H9 (cell line): ENCODE data around the gene DGUOK. TPM values are rescaled to one million over a fixed set of nuclear protein-coding genes. Genes with fewer than 3 reads are reported as not detected.

Source experiments
- DNase-seq: peaks from one replicate; pipeline ENCODE4 v3.0.0-alpha.2; 2017
- H2AFZ ChIP-seq: one replicate; pipeline ENCODE4 v1.6.1; 2013; ENCODE audit warnings: mild to moderate bottlenecking, low read length, control low read depth, moderate library complexity
- H2AK5ac ChIP-seq: 2 replicates; pipeline ENCODE4 v1.6.1; 2013; ENCODE audit warnings: low read length, control low read depth, mixed read lengths; ENCODE audit not compliant: insufficient read length
- H2BK120ac ChIP-seq: one replicate; pipeline ENCODE4 v1.6.1; 2013; ENCODE audit warnings: low read depth, mild to moderate bottlenecking, low read length, control low read depth, inconsistent platforms; ENCODE audit not compliant: poor library complexity, severe bottlenecking
- H2BK12ac ChIP-seq: 2 replicates; pipeline ENCODE4 v1.6.1; 2013; ENCODE audit warnings: low read length, control low read depth, mixed read lengths, low read depth; ENCODE audit not compliant: insufficient read length
- H2BK15ac ChIP-seq: 2 replicates; pipeline ENCODE4 v1.6.1; 2013; ENCODE audit warnings: low read depth, low read length, control low read depth
- H2BK20ac ChIP-seq: one replicate; pipeline ENCODE4 v1.6.1; 2013; ENCODE audit warnings: low read depth, mild to moderate bottlenecking, low read length, control low read depth, inconsistent platforms; ENCODE audit not compliant: poor library complexity, severe bottlenecking
- H2BK5ac ChIP-seq: 2 replicates; pipeline ENCODE4 v1.6.1; 2013; ENCODE audit warnings: low read length, control low read depth, mixed read lengths; ENCODE audit not compliant: insufficient read length
- H3K14ac ChIP-seq: 2 replicates; pipeline ENCODE4 v1.6.1; 2013; ENCODE audit warnings: low read length, control low read depth; ENCODE audit not compliant: insufficient read depth
- H3K18ac ChIP-seq: 2 replicates; pipeline ENCODE4 v1.6.1; 2013; ENCODE audit warnings: low read depth, mild to moderate bottlenecking, mixed read lengths, low read length, control low read depth; ENCODE audit not compliant: insufficient read length
- H3K23ac ChIP-seq: 2 replicates; pipeline ENCODE4 v1.6.1; 2013; ENCODE audit warnings: low read length, control low read depth, mixed read lengths, low read depth; ENCODE audit not compliant: insufficient read length
- H3K23me2 ChIP-seq: 2 replicates; pipeline ENCODE4 v1.6.1; 2013; ENCODE audit warnings: low read depth, mild to moderate bottlenecking, mixed read lengths, low read length, control low read depth; ENCODE audit not compliant: insufficient read length, poor library complexity, severe bottlenecking
- H3K27ac ChIP-seq: 2 replicates; pipeline ENCODE4 v1.5.1; 2013; ENCODE audit warnings: low read length, control low read depth, mixed read lengths, low read depth; ENCODE audit not compliant: insufficient read length
- H3K27me3 ChIP-seq: 2 replicates; pipeline ENCODE4 v1.6.1; 2013; ENCODE audit warnings: low read length, control low read depth, inconsistent platforms; ENCODE audit not compliant: insufficient read depth
- H3K4ac ChIP-seq: 2 replicates; pipeline ENCODE4 v1.6.1; 2013; ENCODE audit warnings: low read depth, mild to moderate bottlenecking, control low read depth, inconsistent platforms, low read length, moderate library complexity
- H3K4me1 ChIP-seq: 2 replicates; pipeline ENCODE4 v1.6.1; 2013; ENCODE audit warnings: low read length, control low read depth, inconsistent platforms; ENCODE audit not compliant: insufficient read depth
- H3K4me2 ChIP-seq: 2 replicates; pipeline ENCODE4 v1.6.1; 2013; ENCODE audit warnings: low read length, control low read depth, mixed read lengths; ENCODE audit not compliant: insufficient read length, insufficient read depth
- H3K56ac ChIP-seq: 2 replicates; pipeline ENCODE4 v1.6.1; 2013; ENCODE audit warnings: low read depth, mild to moderate bottlenecking, mixed read lengths, low read length, control low read depth; ENCODE audit not compliant: insufficient read length
- H3K79me1 ChIP-seq: 2 replicates; pipeline ENCODE4 v1.6.1; 2013; ENCODE audit warnings: low read depth, mild to moderate bottlenecking, moderate library complexity, low read length, control low read depth, inconsistent platforms; ENCODE audit not compliant: insufficient read depth, poor library complexity, severe bottlenecking
- H3K79me2 ChIP-seq: 2 replicates; pipeline ENCODE4 v1.6.1; 2013; ENCODE audit warnings: low read length, control low read depth, inconsistent platforms; ENCODE audit not compliant: insufficient read depth
- H3K9ac ChIP-seq: 2 replicates; pipeline ENCODE4 v1.6.1; 2013; ENCODE audit warnings: low read length, control low read depth, mixed read lengths; ENCODE audit not compliant: insufficient read length; ENCODE audit errors: extremely low read depth
- H3K9me3 ChIP-seq: one replicate; pipeline ENCODE4 v1.6.1; 2013; ENCODE audit warnings: low read depth, low read length, inconsistent platforms; ENCODE audit not compliant: control insufficient read depth
- H3T11ph ChIP-seq: one replicate; pipeline ENCODE4 v1.6.1; 2013; ENCODE audit warnings: mild to moderate bottlenecking, low read length, control low read depth, inconsistent platforms
- H4K20me1 ChIP-seq: one replicate; pipeline ENCODE4 v1.6.1; 2013; ENCODE audit not compliant: control insufficient read depth, insufficient read length, insufficient read depth
- H4K5ac ChIP-seq: 2 replicates; pipeline ENCODE4 v1.6.1; 2013; ENCODE audit warnings: low read depth, mild to moderate bottlenecking, mixed read lengths, low read length, control low read depth; ENCODE audit not compliant: insufficient read length
- H4K8ac ChIP-seq: replicated peaks from 2 replicates; pipeline ENCODE4 v1.6.1; 2013; ENCODE audit warnings: low read length, control low read depth, mixed read lengths, low read depth; ENCODE audit not compliant: insufficient read length
- H4K91ac ChIP-seq: 2 replicates; pipeline ENCODE4 v1.6.1; 2013; ENCODE audit warnings: low read depth, mild to moderate bottlenecking, moderate library complexity, mixed read lengths, low read length, control low read depth; ENCODE audit not compliant: insufficient read length
- H3K27ac Mint-ChIP-seq, 3 experiments: 2 replicates in 2 of 3; 3 replicates in 1 of 3; pipeline ENCODE4 v1.8.0; 2020 to 2021; ENCODE audit warnings: mixed read lengths in 3 of 3, mild to moderate bottlenecking in 1 of 3, moderate library complexity in 1 of 3
- H3K27me3 Mint-ChIP-seq: 2 replicates; pipeline ENCODE4 v1.8.0; 2021; ENCODE audit warnings: low read depth, mild to moderate bottlenecking, moderate library complexity, mixed read lengths
- H3K36me3 Mint-ChIP-seq, 3 experiments: 2 replicates in 2 of 3; 3 replicates in 1 of 3; pipeline ENCODE4 v1.8.0; 2020 to 2021; ENCODE audit warnings: low read depth in 3 of 3, mixed read lengths in 3 of 3; ENCODE audit not compliant: insufficient read depth in 1 of 3
- H3K4me1 Mint-ChIP-seq, 2 experiments: 2 replicates each; pipeline ENCODE4 v1.8.0; 2020; ENCODE audit warnings: mixed read lengths in 2 of 2
- H3K4me3 Mint-ChIP-seq, 2 experiments: 2 replicates in 1 of 2; 3 replicates in 1 of 2; pipeline ENCODE4 v1.8.0; 2020 to 2021; ENCODE audit warnings: mild to moderate bottlenecking in 2 of 2, mixed read lengths in 2 of 2, moderate library complexity in 1 of 2
- H3K9me3 Mint-ChIP-seq, 2 experiments: 2 replicates in 1 of 2; 3 replicates in 1 of 2; pipeline ENCODE4 v1.8.0; 2020; ENCODE audit warnings: mild to moderate bottlenecking in 2 of 2, mixed read lengths in 2 of 2, moderate library complexity in 1 of 2
- CTCF ChIP-seq: fragments of 200-600 bp; sonication (generic); conservative IDR thresholded peaks from 3 replicates; pipeline ENCODE4 v1.8.0; 2021; ENCODE audit warnings: antibody characterized with exemption, mild to moderate bottlenecking
- WGBS: extraction: QIAGEN DNeasy Blood & Tissue Kit; methylation state at CpG from one replicate; pipeline ENCODE4 v1.1.7; 2013; ENCODE audit warnings: missing lambda C conversion rate, low lambda C conversion rate, mixed read lengths; ENCODE audit not compliant: insufficient read length; ENCODE audit errors: extremely low coverage; 5-methylcytosine and 5-hydroxymethylcytosine counted together
- total RNA-seq: library from RNA; stranded (reverse); gene quantifications from 2 replicates; pipeline ENCODE4 v1.2.1, GENCODE V29; 2021

The DGUOK gene
- total RNA-seq, 1 experiment from 2014 or later, result 98.5 TPM

- Histone ChIP-seq H3K23ac (no peak overlapping the region), H4K8ac (no peak overlapping the region), H2BK5ac (no peak overlapping the region), H3K27ac (no peak overlapping the region), H2BK20ac (no peak overlapping the region), H3K4ac (no peak overlapping the region), H2AFZ (no peak overlapping the region), H3K4me1 (peaks cover 20% of the 10 kb centered on the region; the same call in 1 of the 2 replicates), H4K91ac (no peak overlapping the region), H3K23me2 (peaks cover 24% of the 10 kb centered on the region), H2BK120ac (no peak overlapping the region), H4K20me1 (peaks cover 2% of the 10 kb centered on the region), H4K5ac (no peak overlapping the region), H3K9ac (peak overlapping the region; percentile 46), H3K18ac (no peak overlapping the region), H3K4me2 (peak overlapping the region; percentile 88), H3K14ac (peak overlapping the region; percentile 92; the same call in 1 of the 2 replicates), H2BK15ac (no peak overlapping the region), H2BK12ac (no peak overlapping the region), H3K79me1 (no peaks in the 10 kb centered on the region), H3K9me3 (no peaks in the 10 kb centered on the region), H3K27me3 (peaks cover 18% of the 10 kb centered on the region; the same call in 1 of the 2 replicates), H3K56ac (no peak overlapping the region), H3T11ph (no peak overlapping the region), H3K79me2 (no peaks in the 10 kb centered on the region; the same call in 1 of the 2 replicates), H2AK5ac (no peak overlapping the region)
- peaks cover 63% of the 10 kb centered on the region for H3K27me3 Mint-ChIP-seq
- WGBS, result no CpG with 5 or more reads among the region's 35 CpGs
- peak; percentile 75 for DNase-seq
- 0 out of 3 replicates have a peak, but pooled peaks have one; percentile 17 for TF ChIP-seq CTCF
- H3K9me3 Mint-ChIP-seq, result no peaks in the 10 kb centered on the region
- peak overlapping the region; percentile 19 to 84 (median 37); a peak in 3 of 7 replicates for H3K27ac Mint-ChIP-seq
- H3K4me1 Mint-ChIP-seq, result peaks cover 70% of the 10 kb centered on the region in 2 experiments
- peak overlapping the region; percentile 68 to 84 for H3K4me3 Mint-ChIP-seq
- peaks cover 9 to 25% (median 9%) of the 10 kb centered on the region in 3 experiments for H3K36me3 Mint-ChIP-seq
Measured at GRCh38 chr2:73983322-73984202, 56.9 kb downstream of the DGUOK start.
